Erythroblast (primary cell): ENCODE data around the gene GLB1L.

Source experiments
- GATA1 ChIP-seq: IDR thresholded peaks from 2 replicates; pipeline ENCODE4 v1.6.1; 2011; ENCODE audit warnings: low read depth, mild to moderate bottlenecking, control low read depth, low read length, moderate library complexity
- POLR2A ChIP-seq: IDR thresholded peaks from 2 replicates; pipeline ENCODE4 v1.6.1; 2011; ENCODE audit warnings: mild to moderate bottlenecking, low read length

- no peak for TF ChIP-seq POLR2A
- TF ChIP-seq GATA1, result no peak
Measured at GRCh38 chr2:219282375-219282774, 37.1 kb upstream of the GLB1L start.
